NCI-H2081 treated with DMSO at 0.1 percent for 48 hours (cell line): Measurements from ENCODE around the gene CCDC83.
"Not testable (repeated sequence)": the region's sequence is repeated elsewhere in the genome, so short reads cannot be mapped to it uniquely, and the experiment has no call there.

Experiments
- DNase-seq: peaks from one replicate; lab custom pipeline; 2025; lab: John Stamatoyannopoulos, UW

Gene CCDC83

GRCh38 chr11:85939099-85940015, 84.2 kb downstream of the CCDC83 start:
- no peak for DNase-seq

GRCh38 chr11:85941380-85941973, 86.3 kb downstream of the CCDC83 start:
- DNase-seq, result no peak

- no peak for DNase-seq
These were observed 90.1 kb downstream of the CCDC83 start for GRCh38 chr11:85945296-85945695.

- no peak for DNase-seq
These were observed 90.6 kb downstream of the CCDC83 start for GRCh38 chr11:85945788-85946187.

GRCh38 chr11:85946221-85946620, 91.0 kb downstream of the CCDC83 start:
- no peak for DNase-seq

GRCh38 chr11:85947431-85948272, 92.5 kb downstream of the CCDC83 start:
- no peak for DNase-seq

- DNase-seq, result no peak
These were observed 93.7 kb downstream of the CCDC83 start for GRCh38 chr11:85948884-85949283.

GRCh38 chr11:85949798-85950197, 94.6 kb downstream of the CCDC83 start:
- DNase-seq, result no peak

- no peak for DNase-seq
These were observed 95.3 kb downstream of the CCDC83 start for GRCh38 chr11:85950317-85951048.

GRCh38 chr11:85951049-85951405, 95.8 kb downstream of the CCDC83 start:
- DNase-seq, result no peak

- no peak for DNase-seq
These were observed 96.4 kb downstream of the CCDC83 start for GRCh38 chr11:85951428-85952107.

GRCh38 chr11:85952108-85952485, 96.9 kb downstream of the CCDC83 start:
- not testable (repeated sequence) for DNase-seq

- DNase-seq, result no peak
These were observed 98.4 kb downstream of the CCDC83 start for GRCh38 chr11:85953491-85954143.

- no peak for DNase-seq
These were observed 100.3 kb downstream of the CCDC83 start for GRCh38 chr11:85955531-85955930.

GRCh38 chr11:85960678-85961077, 105.5 kb downstream of the CCDC83 start:
- DNase-seq, result no peak

- no peak for DNase-seq
These were observed 105.9 kb downstream of the CCDC83 start for GRCh38 chr11:85961130-85961529.

- DNase-seq, result no peak
These were observed 106.8 kb downstream of the CCDC83 start for GRCh38 chr11:85961930-85962363.

GRCh38 chr11:85965202-85965601, 110.0 kb downstream of the CCDC83 start:
- no peak for DNase-seq

- no peak for DNase-seq
These were observed 112.3 kb downstream of the CCDC83 start for GRCh38 chr11:85967457-85967856.
